GM19193 (cell line): ENCODE results near the gene ARHGEF2.

Experiments
- POLR2A ChIP-seq: IDR thresholded peaks from 4 replicates; pipeline ENCODE4 v1.6.1; 2011; ENCODE audit not compliant: insufficient read depth, insufficient read length; ENCODE audit errors: extremely low read depth

The ARHGEF2 gene

DNA sequence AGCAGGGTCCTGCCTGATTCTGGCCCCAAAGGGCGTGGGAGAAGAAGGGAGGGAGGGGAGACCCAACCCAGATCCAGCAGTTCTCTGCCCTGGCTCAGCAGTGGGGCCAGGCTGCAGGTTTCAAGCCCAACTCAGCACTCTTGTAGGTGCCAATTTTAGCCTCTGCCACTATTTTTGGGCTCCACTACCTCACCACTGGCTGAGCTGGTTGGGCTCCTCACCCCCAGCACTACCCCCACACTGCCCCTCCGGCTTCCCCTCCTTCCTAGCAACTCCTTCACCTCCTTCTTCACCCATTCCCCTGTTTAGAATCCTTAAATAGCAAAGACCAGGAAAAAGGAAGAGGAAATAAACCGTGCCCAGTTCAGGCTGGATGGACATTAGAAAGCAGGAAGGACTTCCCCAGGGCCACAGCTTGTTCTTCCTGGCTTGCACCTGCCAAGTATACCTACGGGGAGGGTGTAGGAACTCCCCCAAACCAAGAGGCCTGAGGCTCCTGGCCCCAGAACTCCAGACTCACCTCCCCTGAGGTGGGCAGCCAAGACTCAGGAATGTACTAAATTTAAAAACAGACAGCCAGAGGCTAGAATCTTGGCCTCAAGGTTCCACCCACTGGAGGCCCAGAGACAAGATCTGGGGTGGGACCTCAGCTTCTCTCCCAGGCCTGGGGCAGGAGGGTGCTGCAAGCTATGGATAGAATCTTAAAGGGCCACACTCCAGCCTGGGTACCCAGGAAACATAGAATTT, 1.4 kb upstream of the ARHGEF2 start:
- peak; percentile 64 for TF ChIP-seq POLR2A

DNA sequence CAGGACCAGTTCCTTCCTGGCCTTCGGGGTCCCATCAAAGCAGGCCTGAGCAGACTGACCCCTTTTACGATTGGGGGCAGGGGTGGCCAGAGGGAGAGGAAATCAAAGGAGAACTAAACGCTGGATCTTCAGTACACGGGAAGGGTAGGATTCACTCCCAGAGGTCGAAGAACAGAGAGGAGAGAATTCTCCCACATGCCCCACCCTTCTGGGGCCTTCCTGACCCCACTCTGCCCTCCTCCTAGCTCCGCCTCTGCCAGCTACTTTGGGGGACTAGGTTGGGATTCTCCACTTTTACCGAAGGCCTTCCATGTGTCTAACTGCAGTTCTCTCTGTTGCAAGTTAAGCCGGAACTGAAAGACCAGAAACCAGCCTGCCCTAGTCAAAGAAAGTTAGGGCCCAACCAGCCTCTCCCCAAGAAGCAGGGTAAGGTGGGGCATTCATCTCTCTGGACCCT, 654 bp upstream of the ARHGEF2 start:
- TF ChIP-seq POLR2A: no peak

DNA sequence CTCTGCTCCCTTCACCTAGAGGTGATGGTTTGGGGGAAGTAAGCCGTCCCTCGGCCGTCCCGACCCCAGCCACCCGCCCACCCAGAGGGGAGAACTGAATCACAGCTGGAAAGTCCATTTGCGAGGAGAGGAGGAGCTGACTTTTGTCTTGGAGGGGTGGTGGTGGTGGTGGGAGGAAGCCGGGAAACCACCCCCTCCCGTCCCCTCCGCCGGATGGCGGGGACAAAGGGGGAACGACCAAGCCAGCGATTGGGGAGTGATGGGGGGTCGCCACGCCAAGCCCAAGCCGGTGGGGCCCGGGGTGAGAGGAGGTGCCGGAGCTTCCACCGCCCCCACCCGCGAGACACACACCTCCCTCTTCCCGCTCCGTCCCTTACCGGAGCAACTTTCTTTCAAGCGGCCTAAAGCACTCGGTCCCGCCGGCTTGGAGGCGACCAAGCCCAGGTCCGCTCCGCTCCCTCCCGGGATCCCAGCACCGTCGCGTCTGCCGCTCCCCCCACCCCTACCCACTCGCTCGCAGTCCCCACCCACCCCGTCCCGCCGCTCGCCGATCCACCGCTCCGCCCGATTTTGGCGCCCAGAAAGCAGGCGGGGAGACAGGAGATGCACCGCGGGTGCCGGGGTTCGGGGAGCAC, 540 bp downstream of the ARHGEF2 start:
- peak; percentile 51 for TF ChIP-seq POLR2A

DNA sequence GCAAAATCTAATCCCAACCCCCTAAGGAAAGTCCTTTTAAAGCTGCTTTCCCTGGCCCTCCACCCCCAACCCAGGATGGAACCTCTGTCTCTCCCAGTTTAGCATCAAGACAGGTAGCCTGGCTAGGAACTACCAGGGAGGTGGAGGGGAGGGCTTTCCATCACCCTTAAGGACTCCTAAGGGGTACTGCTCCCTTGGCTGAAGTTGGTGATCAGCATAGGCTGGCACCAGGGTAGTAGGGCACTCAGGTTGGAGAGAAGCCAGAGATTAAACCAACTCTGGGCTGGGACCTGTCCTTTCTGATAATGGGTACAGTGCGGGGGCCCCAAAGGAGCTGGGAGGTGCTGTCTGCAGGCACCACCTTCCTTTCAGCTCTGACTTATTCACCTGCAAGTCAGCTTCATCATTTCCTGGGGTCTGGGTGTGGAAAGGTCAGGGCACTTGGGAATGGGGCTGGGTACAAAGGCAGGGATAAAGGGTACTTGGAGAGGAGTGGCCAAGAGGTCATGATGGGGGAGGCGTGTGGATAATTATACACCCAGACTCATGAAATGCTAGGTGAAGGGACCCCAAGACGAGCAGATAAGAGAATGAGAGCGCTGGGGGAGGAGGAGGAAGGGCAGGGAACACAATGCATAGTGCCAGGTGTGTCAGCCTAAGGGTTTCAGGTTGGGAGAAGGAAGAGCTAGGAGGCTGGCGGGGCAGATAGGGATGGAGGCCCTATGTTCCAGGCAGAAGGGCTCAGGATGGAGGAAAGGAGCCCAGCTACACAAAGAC, 1.2 kb downstream of the ARHGEF2 start:
- no peak for TF ChIP-seq POLR2A

DNA sequence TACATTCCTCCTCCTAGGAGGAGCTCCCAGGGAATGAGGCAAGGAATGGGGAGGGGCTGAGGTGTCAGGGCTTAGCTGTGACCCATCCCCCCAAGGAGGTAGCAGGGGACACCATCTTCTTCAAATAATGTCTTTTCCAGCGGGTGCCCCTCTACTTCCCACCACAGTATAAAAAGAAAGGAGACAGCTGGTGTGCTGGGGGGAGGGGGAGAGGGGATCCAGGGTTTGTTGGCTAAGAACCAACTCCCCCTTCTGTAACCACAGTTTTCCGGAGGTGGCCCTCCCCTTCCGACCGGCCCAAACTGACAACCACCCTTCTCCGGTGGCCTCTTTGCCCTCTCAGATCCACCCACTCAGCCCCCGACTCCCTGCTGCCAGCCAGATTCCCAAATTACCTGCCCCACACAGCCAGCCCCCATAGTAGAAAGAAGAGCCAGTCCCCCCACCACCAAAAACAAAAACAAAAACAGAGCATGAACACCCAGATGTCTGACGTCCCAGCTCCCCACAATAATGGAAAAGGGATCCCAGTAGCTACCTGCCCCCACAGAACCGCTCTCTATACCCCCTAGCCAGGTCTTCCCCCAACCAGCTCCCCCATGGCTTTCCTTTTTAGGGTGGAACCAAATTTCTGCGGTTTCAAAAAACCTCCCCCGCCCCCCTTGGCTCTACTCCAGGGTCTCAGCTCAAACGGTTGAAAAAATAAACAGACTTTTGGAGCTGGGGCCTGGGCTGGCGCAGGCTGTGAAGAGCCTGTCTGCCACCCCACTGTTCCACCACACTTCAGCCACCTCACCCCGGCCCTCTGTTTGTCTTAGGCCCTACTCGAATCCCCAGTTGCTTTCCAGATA, 2.1 kb downstream of the ARHGEF2 start:
- TF ChIP-seq POLR2A: peak; percentile 18

DNA sequence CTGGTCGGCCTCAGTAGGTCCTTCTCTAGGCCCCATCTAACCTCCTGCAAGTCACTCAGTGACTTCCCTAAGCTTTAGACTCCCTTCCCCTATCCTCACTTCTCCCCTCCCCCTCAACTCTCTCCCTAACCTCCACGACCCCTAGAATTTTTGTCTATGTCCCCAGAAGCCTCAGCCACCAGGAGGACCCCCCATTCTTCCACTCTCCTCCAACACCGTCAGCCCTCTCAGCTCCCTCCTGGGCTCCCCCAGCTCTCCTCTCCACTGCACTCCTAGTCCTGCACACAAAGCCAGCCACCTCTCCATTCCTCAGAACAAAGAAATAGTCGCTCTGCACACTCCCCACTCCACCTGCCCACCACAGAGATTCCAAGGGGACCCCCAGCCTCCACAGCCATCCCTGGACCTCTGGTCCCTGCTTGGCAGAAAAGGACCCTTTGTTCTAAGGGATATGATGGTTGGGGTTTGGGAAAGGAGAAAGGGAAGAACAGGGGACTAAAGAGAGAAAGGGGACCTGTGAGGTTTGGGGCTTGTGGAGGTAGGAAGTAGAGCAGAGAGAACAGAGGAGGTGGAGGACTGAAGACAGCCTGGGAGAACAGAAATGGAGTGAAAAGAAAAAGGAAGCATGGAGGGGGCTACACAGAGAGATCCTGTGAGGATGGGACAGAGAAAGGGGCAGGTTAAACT, 2.8 kb downstream of the ARHGEF2 start:
- no peak for TF ChIP-seq POLR2A

DNA sequence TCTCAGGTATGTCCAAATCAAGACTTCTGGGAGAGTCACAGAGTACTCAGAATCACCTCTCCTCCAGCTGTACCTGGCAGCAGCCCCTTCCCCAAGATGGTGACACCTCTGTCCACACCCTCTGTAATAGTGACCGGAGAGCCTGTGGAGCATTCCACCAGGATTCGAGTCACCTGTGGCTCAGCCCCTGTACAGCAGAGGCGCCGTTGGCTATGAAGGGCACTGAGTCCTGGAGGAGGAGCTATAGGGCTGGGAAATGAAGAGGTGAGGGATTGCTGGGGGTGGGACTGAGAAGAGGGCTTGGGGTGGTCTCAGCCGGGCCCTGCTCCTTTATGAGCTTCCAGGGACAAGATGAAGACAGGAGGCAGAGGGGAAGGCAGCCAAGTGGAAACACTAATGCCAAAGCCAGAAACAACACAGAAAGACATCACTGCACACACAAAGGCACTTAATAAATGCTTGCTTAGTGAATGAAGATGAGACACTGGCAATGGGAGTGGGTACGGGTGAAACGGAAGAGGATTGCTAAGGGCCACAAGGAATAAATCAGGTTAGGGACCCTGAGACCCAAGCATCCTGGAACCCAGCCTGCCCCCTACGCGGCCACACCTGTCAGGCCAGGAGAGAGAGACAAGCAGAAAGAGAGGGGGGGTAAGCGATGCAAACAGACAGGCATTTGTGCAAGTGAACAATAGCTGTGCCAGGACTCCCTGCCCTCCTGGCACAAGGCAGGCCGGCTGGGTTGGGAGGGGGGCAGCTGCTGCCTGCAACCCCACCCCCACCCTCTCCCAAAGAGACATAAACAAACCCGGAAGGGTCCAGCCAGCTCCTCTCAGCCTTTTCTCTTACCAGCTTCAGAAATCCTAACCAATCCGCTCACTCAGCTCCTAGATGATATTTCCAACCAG, 3.9 kb downstream of the ARHGEF2 start:
- no peak for TF ChIP-seq POLR2A

DNA sequence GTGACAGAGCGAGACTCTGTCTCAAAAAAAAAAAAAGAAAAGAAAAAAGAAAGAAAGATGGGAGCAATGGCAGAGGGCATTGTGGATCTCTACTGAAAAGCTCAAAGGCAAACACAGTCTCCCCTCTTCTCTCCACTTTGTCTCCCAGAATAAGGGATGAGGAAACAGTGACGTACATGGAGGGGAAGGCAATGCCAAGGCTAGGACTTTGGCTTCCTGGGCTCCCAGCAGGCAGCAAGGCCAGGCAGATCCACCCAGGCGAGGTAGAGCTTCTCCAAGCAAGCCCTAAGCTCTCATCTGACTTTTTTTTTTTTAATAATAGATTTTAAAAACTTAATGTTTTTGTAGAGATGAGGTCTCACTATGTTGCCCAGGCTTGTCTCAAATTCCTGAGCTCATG, 4.6 kb downstream of the ARHGEF2 start:
- TF ChIP-seq POLR2A: no peak

DNA sequence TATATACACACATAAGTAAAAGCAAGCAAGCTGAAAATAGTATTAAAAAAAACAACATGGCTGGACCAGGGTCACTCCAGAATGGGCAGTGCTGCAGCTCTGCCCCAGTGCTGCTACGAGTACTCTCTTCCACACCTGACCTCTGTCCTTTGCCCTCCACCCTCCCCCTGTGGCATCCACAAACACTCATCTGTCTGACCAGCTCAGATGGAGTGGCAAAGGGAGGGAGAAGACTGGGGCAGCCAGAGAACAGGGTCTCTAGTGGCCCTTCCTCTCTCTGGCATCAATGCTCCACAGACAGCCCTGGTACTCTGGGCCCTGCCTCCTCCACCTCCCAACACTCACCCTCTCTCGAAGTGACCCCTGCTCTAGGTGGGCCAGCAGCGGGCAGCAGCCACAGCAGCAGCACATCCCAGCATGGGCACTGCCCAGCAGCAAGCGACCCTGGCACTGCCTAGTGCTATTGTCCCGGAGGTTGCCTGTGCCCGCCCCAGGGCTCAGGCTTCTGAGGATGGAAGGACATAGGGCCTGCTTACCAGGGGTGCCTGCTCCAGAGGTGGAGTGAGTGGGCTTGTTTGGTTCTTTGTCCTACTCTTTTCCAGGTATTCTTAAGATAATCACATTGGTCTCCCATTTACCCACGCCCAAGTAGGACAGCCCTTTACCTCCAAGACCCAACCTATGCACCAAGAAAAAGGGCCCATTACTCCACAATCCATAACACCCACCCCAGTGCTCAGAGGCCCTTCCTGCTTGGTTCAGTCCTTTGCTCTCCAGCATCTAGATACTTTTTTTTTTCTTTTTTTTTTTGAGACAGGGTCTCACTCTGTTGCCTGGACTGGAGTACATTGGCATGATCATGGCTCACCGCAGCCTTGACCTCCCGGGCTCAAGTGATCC, 6.2 kb downstream of the ARHGEF2 start:
- no peak for TF ChIP-seq POLR2A

DNA sequence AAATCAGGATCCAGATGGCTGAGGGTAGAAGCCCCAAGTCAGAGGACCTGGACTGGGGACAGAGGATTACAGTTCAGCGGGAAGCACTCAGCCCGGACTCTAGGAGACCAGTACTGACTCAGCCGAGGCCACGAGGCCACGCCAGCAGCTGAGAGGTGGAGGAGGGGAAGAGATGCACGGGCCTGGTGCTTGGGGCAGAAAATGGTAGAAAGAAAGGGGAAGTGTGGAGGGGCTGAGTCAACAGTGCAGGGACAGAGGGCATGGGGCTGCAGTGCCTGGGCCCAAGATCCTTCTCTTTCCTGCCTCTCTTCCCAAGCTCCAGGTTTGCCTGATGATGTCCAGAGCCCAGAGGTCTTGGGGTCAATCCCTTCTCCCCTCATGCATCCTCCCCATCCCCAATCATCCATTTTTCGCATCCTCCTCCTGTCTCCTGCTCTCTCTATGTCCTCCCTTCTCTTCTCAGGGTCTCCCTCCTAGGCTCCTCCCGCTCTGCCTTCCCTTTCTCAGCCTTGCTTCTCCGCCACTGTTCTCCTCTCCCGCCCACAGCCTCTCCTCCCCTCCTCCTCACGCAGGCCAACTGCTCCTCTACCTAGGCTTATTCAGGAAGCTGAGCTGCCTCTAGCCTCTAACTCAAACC, 7.7 kb downstream of the ARHGEF2 start:
- TF ChIP-seq POLR2A: peak; percentile 34

DNA sequence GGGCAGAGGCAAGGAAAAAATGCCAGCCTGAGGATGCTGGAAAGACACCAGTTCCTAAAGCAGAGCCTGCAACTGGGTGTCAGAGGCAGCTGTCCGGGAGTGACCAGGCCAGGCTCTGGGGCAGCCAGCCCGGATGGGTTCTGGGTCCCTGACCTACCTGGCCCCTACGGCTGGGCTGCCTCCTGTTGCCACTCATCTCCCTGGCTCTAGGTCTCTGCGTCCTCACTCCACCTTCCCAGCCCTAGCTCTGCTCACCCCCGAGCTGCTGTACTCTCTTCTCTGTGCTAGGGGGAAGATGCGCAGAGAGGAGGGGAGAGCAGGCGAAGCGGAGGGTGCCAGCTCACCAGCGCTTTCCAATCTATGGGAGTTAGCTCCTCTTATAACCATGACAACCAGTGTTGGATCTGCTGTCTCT, 9.0 kb downstream of the ARHGEF2 start:
- TF ChIP-seq POLR2A: no peak

DNA sequence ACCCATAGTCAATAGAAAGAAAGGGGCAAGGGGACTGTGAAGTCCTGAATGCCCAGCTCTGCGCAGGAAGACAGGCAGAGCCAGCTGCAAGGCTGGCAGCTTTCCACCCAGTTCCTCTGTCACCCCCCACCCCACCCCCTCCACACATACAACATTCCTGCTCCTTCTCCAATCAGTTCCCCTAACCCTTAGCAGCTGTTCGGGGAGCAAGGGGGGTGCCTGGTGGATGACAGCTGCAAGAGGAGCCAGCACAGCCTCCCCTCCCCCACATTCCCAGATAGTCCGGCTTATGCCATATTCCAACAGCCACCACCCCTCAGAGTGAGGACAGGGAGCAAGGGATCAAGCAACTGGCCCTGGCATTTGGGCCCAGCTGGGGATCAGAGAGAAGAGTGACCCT, 9.7 kb downstream of the ARHGEF2 start:
- TF ChIP-seq POLR2A: no peak
